Fibroblast of lung (primary cell): ENCODE measurements around the gene EGF. TPM values are rescaled to one million over a fixed set of nuclear protein-coding genes. Genes with fewer than 3 reads are reported as not detected.

Experiments
- DNase-seq, 2 donors: peaks; one replicate each; pipeline versions ENCODE4 v3.0.0 to v3.0.0-alpha.2; 2010; ENCODE audit warnings: low read depth in 2 of 2
- H2AFZ ChIP-seq: 2 replicates; pipeline ENCODE4 v1.5.1; 2012; ENCODE audit warnings: low read length, control low read depth, inconsistent platforms
- H3K27ac ChIP-seq: 2 replicates; pipeline ENCODE4 v1.5.1; 2011; ENCODE audit warnings: low read length, control low read depth; ENCODE audit not compliant: insufficient read depth
- H3K27me3 ChIP-seq: 2 replicates; pipeline ENCODE4 v1.5.1; 2011; ENCODE audit warnings: mild to moderate bottlenecking, low read length; ENCODE audit not compliant: control insufficient read depth, insufficient read depth
- H3K36me3 ChIP-seq: 2 replicates; pipeline ENCODE4 v1.5.1; 2011; ENCODE audit warnings: low read length; ENCODE audit not compliant: control insufficient read depth, insufficient read depth
- H3K4me1 ChIP-seq: 2 replicates; pipeline ENCODE4 v1.5.1; 2011; ENCODE audit warnings: low read length; ENCODE audit not compliant: control insufficient read depth, insufficient read depth; ENCODE audit errors: extremely low read depth
- H3K4me2 ChIP-seq: 2 replicates; pipeline ENCODE4 v1.5.1; 2011; ENCODE audit warnings: low read length, control low read depth; ENCODE audit not compliant: insufficient read depth; ENCODE audit errors: extremely low read depth
- H3K4me3 ChIP-seq, 4 experiments: fragments of 200-600 bp in 1 of 4; sonication (generic) in 1 of 4; replicated peaks in 1 of 4; 2 replicates each; pipeline ENCODE4 v1.5.1; 2011 to 2016; ENCODE audit warnings: low read length in 4 of 4, low read depth in 3 of 4, mild to moderate bottlenecking in 3 of 4, control low read depth in 2 of 4, inconsistent platforms in 1 of 4, mixed read lengths in 1 of 4; ENCODE audit not compliant: insufficient read depth in 1 of 4; ENCODE audit errors: control extremely low read depth in 1 of 4
- H3K79me2 ChIP-seq: 2 replicates; pipeline ENCODE4 v1.5.1; 2012; ENCODE audit warnings: mild to moderate bottlenecking, low read length, inconsistent platforms; ENCODE audit not compliant: control insufficient read depth, insufficient read depth
- H3K9ac ChIP-seq: 2 replicates; pipeline ENCODE4 v1.5.1; 2011; ENCODE audit warnings: mild to moderate bottlenecking, low read length, control low read depth; ENCODE audit not compliant: insufficient read depth
- H3K9me3 ChIP-seq: 2 replicates; pipeline ENCODE4 v1.5.1; 2012; ENCODE audit warnings: low read depth, low read length; ENCODE audit not compliant: control insufficient read depth, insufficient read depth
- H4K20me1 ChIP-seq: 2 replicates; pipeline ENCODE4 v1.5.1; 2011; ENCODE audit warnings: low read length; ENCODE audit not compliant: control insufficient read depth, insufficient read depth; ENCODE audit errors: extremely low read depth
- CTCF ChIP-seq, 2 donors: IDR thresholded peaks in 1 of 2; conservative IDR thresholded peaks in 1 of 2; 1 replicate in 1 of 2; 2 replicates in 1 of 2; pipeline ENCODE4 v1.5.1; 2011 to 2012; ENCODE audit warnings: low read length in 2 of 2, control low read depth in 1 of 2, inconsistent platforms in 1 of 2, low read depth in 1 of 2, mild to moderate bottlenecking in 1 of 2
- EZH2 ChIP-seq: IDR thresholded peaks from 2 replicates; pipeline ENCODE4 v1.5.1; 2012; ENCODE audit warnings: low read length, control low read depth, mild to moderate bottlenecking; ENCODE audit errors: missing control alignments
- polyA plus RNA-seq, 2 donors: library from polyadenylated mRNA; depleted of rRNA in 1 of 2; stranded (reverse) in 1 of 2; unstranded in 1 of 2; fragments of >200 nt; gene quantifications; 2 replicates each; pipeline ENCODE4 v1.2.1, GENCODE V29; 2011 to 2012; ENCODE audit warnings: missing spikeins in 1 of 2
- total RNA-seq: library from RNA; depleted of rRNA; stranded (reverse); fragments of >200 nt; gene quantifications from 2 replicates; pipeline ENCODE4 v1.2.1, GENCODE V29; 2014

The EGF gene
- total and polyA plus RNA-seq, 2 donors (not counting 1 experiment from before 2014, with no cell fraction given), result 0.59 to 0.83 TPM

DNA sequence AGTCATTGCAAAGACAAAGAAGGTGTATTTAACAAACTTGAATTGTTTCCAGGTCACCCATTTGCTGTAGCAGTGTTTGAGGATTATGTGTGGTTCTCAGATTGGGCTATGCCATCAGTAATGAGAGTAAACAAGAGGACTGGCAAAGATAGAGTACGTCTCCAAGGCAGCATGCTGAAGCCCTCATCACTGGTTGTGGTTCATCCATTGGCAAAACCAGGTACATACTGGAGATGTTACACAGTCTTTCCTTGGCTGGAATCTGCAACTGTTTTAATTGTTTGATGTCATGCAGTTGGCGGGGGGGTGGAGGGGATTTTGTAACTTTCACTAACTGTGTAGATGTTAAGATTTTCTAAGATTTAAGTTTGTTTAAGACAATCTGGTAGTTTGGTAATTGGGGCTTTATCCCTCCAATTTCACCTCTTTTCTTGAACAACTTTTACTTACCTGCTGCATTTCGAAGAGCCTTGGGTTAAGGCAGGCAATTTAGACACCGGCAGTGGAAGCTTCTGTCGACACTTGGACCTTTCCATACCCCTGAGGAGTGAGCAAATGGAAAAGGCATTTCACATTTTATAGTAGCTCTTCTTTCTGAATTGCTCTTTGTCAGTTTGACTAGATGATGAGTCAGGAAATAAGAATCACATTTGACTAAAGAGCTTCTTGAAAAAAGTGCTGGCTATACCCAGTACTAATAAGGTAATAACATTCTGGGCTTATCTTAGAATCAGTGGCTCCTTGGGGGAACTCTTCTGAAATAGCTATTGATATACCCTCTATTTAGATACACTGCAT, 67.4 kb downstream of the EGF start:
- Histone ChIP-seq H3K36me3 (no peaks in the 10 kb centered on the region), H3K9ac (no peak overlapping the region), H2AFZ (no peak overlapping the region), H3K4me3 (no peak overlapping the region), H3K79me2 (no peaks in the 10 kb centered on the region), H3K9me3 (no peaks in the 10 kb centered on the region), H4K20me1 (no peaks in the 10 kb centered on the region), H3K4me2 (no peak overlapping the region), H3K27me3 (no peaks in the 10 kb centered on the region), H3K4me1 (peaks cover 2% of the 10 kb centered on the region), H3K27ac (no peak overlapping the region)
- DNase-seq, result peak; percentile 18 to 89
- TF ChIP-seq CTCF (conservative IDR thresholded peaks at IDR 0.05 in 1 of 2, IDR thresholded peaks at IDR 0.05 in 1 of 2; ENCODE audit: low read depth in 1 of 2, low read length in 2 of 2) (no peak), EZH2 (no peak)

DNA sequence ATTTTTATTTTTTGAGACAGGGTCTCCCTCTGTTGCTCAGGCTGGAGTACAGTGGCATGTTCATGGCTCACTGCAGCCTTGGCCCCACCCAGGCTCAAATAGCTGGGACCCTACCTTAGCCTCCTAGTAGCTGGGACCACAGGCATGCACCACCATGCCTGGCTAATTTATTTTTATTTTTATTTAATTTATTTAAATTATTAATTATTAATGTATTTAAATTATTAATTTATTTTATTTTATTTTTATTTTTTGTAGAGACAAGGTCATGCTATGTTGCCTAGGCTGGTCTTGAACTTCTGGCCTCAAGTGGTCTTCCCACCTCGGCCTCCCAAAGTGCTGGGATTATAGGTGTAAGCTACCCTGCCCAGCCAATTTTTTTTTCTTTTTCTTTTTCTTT, 69.3 kb downstream of the EGF start:
- no peak overlapping the region for H3K4me2 ChIP-seq
- no peak for TF ChIP-seq CTCF (conservative IDR thresholded peaks at IDR 0.05 in 1 of 2, IDR thresholded peaks at IDR 0.05 in 1 of 2; ENCODE audit: low read depth in 1 of 2, low read length in 2 of 2)
- TF ChIP-seq EZH2, result no peak
- H3K79me2 ChIP-seq, result no peaks in the 10 kb centered on the region
- no peak overlapping the region for H3K27ac ChIP-seq
- H3K4me1 ChIP-seq, result peaks cover 2% of the 10 kb centered on the region
- H3K36me3 ChIP-seq, result no peaks in the 10 kb centered on the region
- H3K4me3 ChIP-seq, result no peak overlapping the region
- no peak for DNase-seq
- H3K27me3 ChIP-seq, result no peaks in the 10 kb centered on the region
- no peaks in the 10 kb centered on the region for H3K9me3 ChIP-seq
- no peak overlapping the region for H2AFZ ChIP-seq
- no peaks in the 10 kb centered on the region for H4K20me1 ChIP-seq
- no peak overlapping the region for H3K9ac ChIP-seq

GRCh38 chr4:109982521-109982920, 69.8 kb downstream of the EGF start:
- Histone ChIP-seq H3K36me3 (no peaks in the 10 kb centered on the region), H3K79me2 (no peaks in the 10 kb centered on the region), H3K27ac (no peak overlapping the region), H3K4me1 (peaks cover 2% of the 10 kb centered on the region), H3K27me3 (no peaks in the 10 kb centered on the region), H3K4me2 (no peak overlapping the region), H3K4me3 (no peak overlapping the region), H3K9me3 (no peaks in the 10 kb centered on the region), H4K20me1 (no peaks in the 10 kb centered on the region), H2AFZ (no peak overlapping the region), H3K9ac (no peak overlapping the region)
- no peak for DNase-seq
- TF ChIP-seq EZH2 (no peak), CTCF (conservative IDR thresholded peaks at IDR 0.05 in 1 of 2, IDR thresholded peaks at IDR 0.05 in 1 of 2; ENCODE audit: low read depth in 1 of 2, low read length in 2 of 2) (no peak)
